NCI-H1694 treated with DMSO at 0.1 percent for 48 hours (cell line): ENCODE measurements around the gene SIAH2.

Experiments
- DNase-seq: peaks from one replicate; lab custom pipeline; 2025; lab: John Stamatoyannopoulos, UW

SIAH2 gene

DNA sequence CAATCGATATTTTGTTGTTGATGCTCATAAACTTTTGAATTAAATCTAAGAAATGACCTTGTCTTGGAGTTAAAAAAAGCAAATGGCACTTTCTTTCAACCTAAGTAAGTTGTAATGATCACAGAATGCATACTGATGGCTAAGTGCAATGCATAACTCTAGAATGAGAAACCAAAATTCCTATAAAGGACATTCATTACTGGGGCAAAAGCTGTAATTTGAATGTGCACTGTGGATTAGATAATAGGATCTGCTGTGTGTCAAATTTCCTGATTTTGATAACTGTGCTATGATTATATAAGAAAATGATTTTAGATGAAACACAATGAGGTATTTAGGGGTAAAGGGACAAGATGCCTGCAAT, 14.3 kb downstream of the SIAH2 start:
- no peak for DNase-seq

DNA sequence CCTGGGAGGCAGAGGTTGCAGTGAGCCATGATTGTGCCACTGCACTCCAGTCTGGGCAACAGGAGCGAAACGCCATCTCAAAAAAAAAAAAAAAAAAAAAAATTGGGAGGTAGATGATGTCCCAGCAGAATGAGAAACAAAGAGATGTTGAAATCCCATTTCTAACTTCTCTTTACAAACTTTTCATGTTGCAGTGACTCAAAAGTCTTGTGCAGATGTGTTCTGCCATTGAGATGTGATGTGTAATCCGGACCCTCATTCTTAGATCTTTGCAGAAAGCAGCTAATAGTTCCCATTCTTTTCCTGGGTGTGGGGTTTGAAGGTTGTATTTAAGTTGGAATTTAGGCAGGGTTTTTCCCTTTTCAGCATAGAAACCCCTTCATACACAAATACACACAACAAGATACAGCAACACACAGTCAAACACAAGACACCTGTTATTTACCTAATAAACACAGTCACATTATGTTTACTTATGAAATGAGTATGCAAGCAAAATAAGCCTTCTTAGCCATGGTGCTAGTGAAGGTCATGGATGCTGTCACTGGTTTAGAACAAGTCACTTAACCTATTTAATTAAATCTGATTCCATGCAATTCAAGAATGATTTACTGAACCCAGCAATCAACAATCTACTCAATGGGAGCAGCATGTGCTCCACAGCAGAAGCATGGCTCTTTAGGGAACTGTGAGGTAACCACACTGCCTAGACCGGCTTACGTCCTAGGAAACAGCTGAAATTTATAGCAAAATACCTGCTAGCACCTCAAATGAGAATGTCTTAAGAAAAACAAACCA, 14.9 kb downstream of the SIAH2 start:
- no peak for DNase-seq

GRCh38 chr3:150746791-150747590, 16.0 kb downstream of the SIAH2 start:
- DNase-seq = no peak

GRCh38 chr3:150745832-150746231, 17.1 kb downstream of the SIAH2 start:
- no peak for DNase-seq

- DNase-seq = no peak
Measured at GRCh38 chr3:150744919-150745211, 18.1 kb downstream of the SIAH2 start.

DNA sequence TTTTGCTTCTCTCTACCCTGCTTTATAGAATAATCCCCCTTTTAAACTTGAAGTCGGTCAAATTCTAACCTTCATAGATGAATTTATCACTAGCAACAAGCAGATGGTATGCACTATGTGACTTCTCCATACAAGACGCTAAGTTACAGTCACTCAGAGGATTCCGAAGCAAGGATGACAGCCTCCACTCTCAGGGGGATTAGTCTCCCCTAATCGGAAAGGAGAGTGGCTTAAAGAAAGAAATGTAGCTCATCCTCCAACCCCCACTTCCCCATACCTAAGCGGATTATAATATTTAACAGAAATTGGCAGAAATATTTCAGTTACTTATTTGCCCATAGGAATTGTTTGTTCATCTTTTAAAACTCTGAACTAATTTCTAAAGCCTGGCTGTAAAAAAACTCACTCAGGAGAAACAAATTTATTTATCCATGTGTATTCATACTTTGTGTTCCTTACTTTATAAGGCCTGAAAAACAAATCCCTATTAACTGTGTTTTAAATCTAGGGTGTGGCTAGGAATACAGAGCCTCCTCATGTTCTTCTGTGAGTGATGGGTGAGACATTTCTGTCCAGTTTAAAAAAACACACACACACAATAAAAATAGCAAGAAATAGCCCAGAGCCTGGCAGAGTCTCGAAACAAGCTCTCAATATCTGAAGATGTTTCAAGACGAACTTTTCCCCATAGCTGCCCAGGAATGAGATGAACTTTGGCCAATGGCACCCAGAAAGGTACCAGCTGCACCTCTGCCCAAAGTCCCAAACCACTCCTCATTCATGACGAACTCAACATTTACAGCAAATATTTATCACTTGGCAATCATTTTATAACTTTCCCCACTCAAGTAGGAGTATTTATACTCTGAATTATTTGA, 18.7 kb downstream of the SIAH2 start:
- no peak for DNase-seq

DNA sequence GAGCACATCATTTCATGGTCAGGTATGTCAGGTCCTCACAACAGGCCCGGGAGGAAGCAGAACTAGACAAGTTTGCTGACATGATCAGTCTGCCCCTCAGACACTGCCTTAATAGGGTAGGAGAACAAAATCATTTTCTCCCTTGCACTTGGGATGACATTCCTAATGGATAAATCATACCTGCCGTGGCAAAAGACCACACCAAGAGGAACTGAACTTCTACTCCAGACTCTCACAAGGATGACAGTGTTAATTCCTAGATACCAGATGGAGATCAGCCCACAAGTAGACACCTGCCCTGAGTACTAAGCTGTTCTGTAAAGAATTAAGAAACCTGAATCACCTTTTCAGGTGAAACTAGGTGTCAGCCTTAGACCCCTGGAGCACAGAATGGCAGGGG, 19.5 kb downstream of the SIAH2 start:
- DNase-seq = no peak

- no peak for DNase-seq
Measured at GRCh38 chr3:150742679-150743078, 20.3 kb downstream of the SIAH2 start.

- DNase-seq = no peak
Measured at GRCh38 chr3:150742141-150742523, 20.8 kb downstream of the SIAH2 start.

DNA sequence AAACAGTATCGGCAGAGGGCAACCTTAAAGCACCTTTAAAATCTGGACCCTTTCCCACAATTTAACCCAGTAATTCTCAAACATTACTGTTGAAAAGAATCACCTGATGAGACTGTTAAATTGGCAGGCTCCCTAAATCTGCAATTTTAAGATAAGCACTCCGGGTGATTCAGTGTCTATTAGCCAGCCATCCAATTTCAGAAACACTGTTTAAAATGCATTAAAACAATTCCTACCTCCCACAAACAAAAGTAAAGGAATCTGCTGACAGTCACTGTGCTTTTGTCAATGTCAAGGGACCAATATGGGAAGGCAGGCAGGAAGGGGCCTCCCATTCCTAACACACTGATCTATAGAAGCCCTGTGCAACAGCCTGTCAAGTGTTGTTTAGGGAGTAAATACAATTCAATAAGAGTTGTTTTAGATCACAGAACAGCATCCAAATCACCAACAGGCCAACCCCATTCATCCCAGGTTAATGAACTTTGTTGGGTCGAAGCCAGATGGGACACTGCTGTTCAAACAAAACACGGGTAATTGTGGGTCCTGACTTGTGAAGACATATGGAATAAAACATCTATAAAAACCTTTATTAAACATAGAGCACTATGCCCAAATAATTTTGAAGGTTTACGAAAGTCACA, 21.4 kb downstream of the SIAH2 start:
- no peak for DNase-seq

GRCh38 chr3:150740733-150741496, 22.1 kb downstream of the SIAH2 start:
- DNase-seq = no peak

DNA sequence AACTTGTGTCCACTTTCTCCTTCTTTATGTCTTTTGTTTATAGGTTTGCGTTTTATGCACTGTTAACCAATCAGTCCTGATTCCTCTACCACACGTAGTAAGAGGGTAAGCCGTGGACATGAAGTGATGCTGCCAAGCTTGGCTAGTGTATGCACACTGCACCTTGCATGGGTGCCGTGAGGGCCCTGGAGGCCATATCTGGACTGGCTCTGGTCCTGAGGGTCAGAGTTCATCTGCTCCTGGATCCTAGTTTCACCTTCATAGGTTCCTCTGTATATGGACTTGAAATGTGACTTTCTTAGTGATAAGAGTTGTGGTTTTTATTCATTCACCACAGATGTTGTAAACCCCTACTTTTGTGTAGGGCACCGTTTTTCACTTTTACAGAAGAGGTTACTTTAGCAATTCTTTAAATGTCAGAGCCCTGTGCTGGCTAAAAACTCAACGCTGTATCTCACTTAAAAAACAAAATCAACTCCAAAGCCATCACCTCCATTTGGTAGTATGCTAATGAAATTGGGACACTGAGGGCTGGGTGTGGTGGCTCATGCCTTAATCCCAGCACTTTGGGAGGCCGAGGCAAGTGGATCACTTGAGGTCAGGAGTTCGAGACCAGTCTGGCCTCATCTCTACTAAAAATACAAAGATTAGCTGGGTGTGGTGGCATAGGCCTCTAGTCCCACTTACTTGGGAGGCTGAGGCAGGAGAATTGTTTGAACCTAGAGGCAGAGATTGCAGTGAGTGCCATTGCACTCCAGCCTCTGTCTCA, 22.9 kb downstream of the SIAH2 start:
- DNase-seq = no peak

DNA sequence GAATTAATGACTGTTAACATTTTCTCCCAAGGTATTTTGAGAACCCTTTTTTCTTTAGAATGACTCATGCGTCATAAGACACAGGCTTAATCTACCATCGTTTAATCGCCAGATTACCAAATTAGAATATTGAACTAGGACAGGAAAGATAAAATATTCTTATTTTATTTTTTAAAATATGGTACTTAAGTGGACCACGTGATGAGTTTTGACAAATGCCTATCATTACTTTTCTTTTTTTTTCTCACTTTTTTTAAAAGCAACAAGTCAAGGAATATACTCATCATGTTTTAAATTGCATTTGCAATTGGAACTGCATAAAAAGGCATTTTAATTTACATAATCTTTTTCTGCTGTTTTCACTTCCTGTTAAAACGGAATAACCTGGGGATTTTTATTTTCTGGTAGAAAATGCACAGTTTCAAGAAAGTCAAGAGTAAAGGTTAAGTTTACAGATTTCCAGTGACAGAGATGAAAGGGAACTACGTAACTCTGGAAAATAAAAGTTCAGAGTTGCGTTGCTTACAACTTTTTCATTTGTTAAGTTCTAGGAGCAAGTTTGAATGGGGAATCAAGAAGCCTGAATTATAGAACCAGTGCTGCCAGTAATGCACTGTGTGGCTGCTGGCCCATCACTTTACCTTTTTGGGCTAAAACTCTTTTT, 23.6 kb downstream of the SIAH2 start:
- no peak for DNase-seq

- no peak for DNase-seq
Measured at GRCh38 chr3:150738688-150739087, 24.3 kb downstream of the SIAH2 start.

DNA sequence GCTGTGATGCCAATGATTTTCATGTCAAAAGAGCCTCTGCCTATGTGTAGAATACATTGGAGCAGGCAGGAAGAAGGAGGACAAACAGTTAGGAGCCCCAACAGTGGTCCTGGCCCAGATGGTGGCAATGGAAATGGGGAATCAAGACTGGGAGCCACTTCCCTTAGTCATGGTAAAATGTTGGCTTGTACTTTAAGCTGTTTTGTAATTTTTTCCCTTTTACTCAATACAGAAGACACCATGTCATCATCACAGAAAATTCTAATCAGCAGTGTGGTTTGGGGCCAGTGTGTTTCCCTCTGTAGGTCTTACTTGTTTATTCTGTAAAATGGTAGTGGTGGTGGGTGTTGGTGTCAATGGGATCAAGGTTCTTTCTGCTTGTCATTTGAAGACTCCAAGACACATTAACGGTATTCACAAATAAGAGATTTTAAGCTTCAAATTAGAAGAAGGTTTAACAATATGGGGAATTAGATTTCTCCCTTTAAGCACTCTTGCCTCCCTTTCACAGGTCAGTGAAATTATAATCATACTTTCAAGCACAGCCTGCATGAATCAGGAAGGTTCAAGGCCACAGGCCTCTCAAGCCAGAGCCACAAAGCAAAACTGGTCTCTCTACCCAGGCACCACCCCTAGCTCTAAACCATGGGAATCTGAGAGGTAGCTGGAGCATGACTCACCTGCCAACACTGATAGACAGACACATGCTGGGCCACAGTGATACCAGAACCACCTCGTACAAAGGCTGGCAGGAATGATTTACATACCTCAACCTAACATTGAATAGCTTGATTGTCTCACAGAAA, 24.9 kb downstream of the SIAH2 start:
- DNase-seq = no peak

GRCh38 chr3:150736903-150737832, 25.8 kb downstream of the SIAH2 start:
- no peak for DNase-seq

DNA sequence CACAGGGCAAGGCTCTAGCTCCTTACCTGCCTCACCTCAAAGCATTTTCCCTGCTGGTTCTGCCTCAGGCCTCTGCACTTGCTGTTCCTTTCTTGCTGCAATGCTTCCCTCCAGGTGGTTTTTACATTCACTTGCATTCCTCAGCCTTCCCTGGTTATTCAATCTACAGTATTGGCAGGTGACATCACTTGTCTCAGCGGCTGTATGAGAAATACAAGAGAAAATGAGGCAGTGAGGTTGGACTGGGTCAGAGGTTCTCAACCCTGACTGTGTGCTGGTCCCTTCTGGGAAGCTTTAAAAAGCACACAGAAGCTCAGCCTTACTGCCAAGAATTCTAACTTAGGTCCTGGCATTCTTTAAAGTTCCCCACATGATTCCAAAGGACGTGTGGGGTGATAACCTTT, 26.7 kb downstream of the SIAH2 start:
- DNase-seq = no peak

DNA sequence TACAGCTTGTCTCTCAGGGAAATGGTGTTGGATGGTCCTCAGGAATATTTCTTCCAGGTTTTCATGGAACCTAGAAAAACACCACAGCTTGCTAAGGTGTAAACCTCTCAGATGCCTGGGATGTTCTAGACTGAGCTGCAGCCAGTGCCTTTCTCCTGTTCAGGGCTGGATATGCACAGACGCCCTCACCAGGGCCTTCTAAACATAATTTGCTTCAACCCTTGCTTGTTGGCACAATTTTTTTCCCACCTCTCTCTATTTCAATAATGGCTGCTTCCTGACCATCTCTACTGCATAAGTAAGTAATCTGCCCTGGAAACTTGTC, 28.2 kb downstream of the SIAH2 start:
- DNase-seq = no peak
